Ammon's horn (tissue), 1 donor: ENCODE data around the gene CACNA2D3.
A peak's percentile ranks its signal among the peaks of the same experiment; 100 is the strongest.

Experiments
- DNase-seq: peaks from one replicate; pipeline ENCODE4 v3.0.0-alpha.2; 2016; ENCODE audit warnings: low spot score

Gene CACNA2D3

GRCh38 chr3:54917862-54918261 lies 795.5 kb downstream of the CACNA2D3 start:
- DNase-seq = no peak

DNA sequence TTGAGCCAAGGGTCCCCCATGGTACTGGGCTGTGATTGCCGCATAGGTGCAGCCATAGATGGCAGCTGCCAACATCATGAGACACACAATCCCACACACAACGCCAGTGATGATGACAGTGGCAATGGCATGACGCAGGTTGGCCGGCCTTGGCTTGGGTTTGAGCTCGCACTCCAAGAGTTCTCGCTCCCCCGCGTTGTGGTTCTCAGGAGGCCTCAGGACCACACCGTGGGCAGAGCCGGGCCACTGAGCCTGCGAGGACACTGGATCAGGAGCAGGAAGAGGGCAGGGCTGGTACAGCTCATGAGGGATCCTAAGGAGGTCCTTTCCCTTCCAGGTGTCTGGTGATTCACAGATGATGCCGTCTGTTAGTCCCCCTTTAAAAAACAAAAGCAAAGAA lies 796.2 kb downstream of the CACNA2D3 start:
- DNase-seq = no peak

DNA sequence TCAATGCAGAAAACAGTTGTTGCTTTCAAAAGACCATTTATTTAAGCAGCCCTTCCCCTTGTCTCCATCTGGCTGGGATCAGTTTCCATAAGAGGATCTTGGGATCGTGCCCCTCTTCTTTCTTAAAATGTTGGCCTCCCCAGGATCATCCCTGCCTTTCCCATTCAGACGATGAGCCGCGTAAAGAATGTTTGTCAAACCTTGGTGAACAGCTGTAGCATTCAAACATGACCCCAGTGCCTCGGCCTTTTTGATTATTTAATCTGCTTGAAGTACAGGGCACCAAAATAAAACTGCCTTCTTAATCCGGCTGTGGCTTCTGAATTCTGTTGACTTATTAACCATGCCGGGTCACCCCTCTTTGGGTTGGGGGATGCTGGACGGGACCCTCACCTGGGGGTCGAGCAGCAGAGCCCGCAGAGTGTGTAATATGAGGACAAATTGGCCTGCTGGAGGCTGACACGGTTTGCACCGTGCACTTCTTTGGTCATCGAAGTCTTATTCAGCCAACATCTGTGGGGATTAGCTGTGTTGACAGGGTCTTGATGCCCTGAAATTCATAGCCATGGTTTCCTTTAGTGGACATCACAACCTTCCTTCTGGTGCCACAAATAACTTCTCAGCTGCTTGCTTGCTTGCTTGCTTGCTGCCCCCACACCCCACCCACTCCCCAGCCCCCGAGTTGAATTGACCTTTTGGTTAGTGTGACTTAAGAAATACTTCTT lies 805.9 kb downstream of the CACNA2D3 start, which contains the start of gene LRTM1:
LRTM1 (minus strand) TSS at position 14 of the 725 bp plus-strand sequence. CDS start 148 bp downstream, outside the sequence.
- DNase-seq = no peak

GRCh38 chr3:54931182-54931581 lies 808.8 kb downstream of the CACNA2D3 start:
- DNase-seq = peak; percentile 92

DNA sequence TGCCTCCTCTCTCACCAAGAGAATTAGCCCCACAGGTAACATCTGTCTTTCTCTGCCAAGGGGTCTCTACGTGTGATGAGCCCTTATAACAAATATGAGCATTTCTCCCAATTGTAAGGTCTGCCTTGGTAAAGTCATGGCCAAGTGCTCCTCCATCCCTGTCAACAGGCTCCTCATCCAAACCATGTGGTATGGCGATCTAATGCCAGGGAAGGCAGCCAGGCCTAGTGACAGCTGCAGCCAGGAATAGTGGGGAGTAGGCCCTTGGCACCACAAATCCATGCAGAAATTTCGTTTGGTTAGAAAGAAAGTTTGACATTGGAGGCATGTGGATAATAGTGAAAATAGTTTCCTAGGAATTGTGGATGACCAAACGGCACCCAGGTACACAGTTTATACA lies 810.3 kb downstream of the CACNA2D3 start:
- DNase-seq = peak; percentile 82

DNA sequence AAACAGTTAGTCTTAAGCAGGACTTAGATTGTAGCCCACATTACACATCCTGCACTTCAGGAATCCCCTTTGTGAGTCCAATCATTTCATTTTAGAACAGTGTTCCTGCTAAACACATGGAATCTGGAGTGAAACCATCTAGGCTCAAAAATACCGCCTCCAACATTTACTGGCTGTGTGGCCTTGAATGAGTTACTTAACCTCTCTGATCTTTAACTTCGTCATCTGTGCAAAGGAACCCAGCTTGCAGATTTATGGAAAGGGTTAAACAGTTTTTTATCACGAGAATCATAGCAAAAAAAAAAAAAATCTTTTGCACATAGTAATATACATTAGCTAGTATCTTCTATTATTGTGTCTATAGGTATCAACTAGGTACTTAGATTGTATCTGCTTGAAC lies 813.5 kb downstream of the CACNA2D3 start:
- no peak for DNase-seq

- DNase-seq = no peak
Measured at GRCh38 chr3:54936561-54936960, 814.2 kb downstream of the CACNA2D3 start.

DNA sequence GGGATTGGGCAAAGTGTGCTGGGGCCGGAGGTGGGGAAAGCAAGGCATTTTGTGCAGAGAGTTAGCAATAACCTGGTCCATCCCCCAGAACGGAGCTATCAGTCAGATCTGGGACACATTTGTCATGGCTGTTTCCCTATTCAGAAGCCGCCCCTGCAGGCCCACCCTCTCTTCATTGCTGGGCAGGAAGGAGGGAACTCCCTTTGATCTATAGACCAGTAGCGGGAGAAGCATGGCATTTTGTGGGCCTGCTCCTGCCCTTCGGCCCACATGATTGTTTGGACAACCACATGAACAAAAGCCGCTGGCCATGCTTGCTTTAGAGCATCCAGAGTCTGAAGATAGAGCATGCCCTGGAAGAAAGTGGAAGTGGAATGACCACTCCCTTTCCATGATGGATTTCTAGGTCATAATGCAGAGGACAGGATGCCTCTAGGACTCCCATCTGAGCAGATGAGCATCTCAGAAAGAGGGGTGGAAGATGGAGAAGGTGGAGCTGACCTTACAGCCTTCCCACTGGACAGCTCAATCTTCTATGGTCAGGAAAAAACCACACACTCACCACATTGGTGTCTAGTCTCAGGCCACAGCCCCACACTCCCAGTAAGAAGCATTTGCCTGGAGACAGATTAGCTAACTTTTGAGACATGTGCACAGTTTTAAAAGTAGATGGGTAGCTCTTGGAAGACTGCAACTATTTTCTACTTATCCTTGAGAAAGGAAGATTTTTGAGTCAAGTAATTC lies 817.4 kb downstream of the CACNA2D3 start:
- DNase-seq = no peak

DNA sequence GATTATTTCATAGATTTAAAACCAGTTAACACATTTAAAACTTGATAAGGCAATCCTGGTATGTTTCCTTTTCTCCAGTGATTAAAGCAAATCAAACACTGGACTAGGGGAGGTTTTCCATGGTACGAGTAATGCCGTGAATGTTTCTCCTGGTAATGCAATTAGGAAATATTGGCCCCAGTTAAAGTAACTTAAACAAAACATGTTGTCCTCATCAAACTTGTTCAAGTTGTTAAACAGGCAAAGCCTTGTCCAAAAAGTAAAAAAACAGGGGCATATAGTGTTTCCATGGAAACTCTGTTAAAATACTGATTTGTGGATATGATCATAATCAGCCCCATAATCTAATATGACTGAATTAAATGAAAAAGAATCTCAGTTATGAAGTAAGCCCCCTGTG lies 818.6 kb downstream of the CACNA2D3 start:
- no peak for DNase-seq

DNA sequence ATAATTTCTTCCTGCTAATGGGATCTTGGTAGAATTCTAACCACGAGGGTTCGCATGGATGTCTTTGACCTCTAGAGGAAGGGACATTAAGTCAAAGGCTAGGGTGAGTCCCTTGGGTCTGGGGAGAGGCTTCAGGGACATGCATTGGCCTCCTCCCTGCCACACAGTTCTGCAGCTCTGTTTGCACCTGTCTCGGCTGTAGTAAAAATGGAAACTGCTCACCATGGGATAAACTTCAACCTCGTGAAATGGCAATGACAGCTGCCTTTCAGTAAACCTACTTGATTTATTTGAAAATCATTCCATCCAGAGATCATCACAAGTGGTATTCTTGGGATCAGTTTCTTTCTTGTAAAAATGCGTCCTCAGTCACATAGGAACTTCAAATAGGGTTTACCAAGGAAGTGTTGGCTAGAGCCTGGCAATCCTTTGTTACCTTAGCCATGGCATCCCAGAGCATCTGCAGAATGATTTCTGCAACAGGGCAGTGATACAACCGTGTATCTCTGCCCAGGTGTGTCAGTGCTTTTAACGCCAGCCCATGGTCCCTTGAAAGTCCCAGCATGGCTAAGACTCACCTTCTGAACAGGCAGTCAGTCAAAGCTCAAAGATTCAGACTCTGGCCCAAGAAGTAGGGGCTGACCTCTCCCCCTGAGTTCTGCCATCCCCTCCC lies 819.5 kb downstream of the CACNA2D3 start:
- no peak for DNase-seq

DNA sequence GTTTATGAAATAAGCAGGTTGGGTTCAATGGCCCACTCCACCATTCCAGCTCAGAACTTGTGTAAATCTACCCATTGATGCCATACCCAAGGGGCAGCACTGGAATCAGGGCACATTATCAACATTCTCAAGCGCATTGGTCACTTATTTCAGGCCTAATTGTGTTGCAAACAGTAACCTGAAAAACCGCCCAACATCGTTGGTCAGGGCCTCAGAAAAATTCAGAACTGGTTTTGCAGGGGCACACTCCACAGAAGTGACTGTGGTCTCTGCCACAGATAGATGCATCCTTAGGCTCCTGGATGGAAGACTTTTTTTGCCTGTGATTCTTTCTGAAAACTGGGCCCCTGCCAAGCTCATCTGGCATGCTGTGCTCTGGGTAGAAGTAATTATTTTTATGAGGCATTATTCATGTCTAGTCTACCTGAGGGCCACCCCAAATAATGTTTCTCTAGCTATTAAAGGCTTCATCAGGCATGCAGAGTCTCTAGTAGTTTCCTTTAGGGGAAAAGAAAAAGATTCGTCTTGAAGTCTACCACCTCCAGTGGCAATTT lies 827.2 kb downstream of the CACNA2D3 start:
- DNase-seq = no peak

GRCh38 chr3:54950391-54951003 lies 828.1 kb downstream of the CACNA2D3 start:
- DNase-seq = no peak

DNA sequence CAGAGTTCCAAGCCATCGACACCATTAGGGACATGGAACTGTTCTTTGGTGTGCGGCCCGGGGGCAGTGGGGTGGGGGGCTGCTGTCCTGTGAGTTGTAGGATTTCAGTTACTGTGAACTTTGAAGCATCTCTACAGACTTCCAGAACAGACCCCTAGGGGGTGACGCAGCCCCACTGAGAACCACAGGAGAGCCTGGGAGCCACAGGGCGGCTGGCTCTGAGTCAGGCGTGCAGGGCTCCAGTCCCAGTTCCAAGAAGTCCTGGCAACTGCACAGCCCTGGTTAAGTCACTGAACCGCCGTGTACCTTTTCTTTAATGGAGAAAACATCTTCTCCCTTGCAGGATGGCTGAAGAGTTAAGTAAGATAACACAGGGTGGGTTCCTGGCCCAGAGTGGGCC lies 829.1 kb downstream of the CACNA2D3 start:
- DNase-seq = peak; percentile 76

DNA sequence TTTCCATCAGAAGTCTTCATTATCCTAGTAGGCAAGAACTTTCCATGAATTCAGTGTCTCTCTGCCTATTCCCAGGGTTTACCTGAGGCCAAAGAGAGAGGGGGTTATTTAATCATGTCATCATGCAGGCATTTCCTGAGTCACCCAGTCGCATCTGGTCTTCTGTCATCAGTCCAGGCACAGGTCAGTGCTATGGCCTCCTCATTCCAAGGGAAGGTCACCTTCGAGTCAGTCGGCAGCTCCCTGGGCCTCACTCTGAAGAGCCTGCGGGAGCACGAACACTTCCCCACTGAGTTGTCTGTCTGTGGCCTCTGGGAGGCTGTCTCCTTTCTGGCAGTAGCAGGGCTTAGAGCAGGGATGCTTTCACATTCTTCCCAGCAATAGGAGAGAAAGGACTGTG lies 831.7 kb downstream of the CACNA2D3 start:
- DNase-seq = no peak

GRCh38 chr3:54954521-54954920 lies 832.2 kb downstream of the CACNA2D3 start:
- DNase-seq = no peak

- DNase-seq = no peak
Measured at GRCh38 chr3:54955496-54955895, 833.1 kb downstream of the CACNA2D3 start.

DNA sequence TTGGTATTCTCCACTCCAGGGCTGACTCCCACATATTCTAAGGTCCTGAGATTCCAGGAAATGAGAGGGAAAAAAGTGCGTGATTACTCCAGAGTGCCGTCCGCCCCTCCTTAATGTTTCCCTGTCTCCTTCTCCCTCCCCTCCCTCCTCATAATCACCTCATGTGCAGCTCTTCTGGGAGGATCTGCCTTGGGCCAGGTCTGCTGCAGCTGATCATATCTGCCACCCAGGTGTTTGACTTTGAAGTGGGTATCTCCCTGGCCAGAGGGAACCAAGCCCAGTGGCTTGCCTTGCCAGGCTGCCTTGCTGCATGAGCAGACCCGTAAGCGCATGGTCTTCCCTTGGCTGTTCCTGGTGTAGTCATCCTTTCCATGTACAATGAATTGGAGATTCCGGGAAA lies 833.6 kb downstream of the CACNA2D3 start:
- DNase-seq = no peak

- DNase-seq = no peak
Measured at GRCh38 chr3:54957711-54958110, 835.4 kb downstream of the CACNA2D3 start.

GRCh38 chr3:54960082-54960481 lies 837.7 kb downstream of the CACNA2D3 start:
- no peak for DNase-seq

- DNase-seq = no peak
Measured at GRCh38 chr3:54960701-54961100, 838.3 kb downstream of the CACNA2D3 start.

GRCh38 chr3:54962200-54962599 lies 839.8 kb downstream of the CACNA2D3 start:
- DNase-seq = no peak

GRCh38 chr3:54963641-54964040 lies 841.3 kb downstream of the CACNA2D3 start:
- DNase-seq = peak; percentile 14
